ENCODE measurements around the gene FAM204A.

FAM204A gene

DNA sequence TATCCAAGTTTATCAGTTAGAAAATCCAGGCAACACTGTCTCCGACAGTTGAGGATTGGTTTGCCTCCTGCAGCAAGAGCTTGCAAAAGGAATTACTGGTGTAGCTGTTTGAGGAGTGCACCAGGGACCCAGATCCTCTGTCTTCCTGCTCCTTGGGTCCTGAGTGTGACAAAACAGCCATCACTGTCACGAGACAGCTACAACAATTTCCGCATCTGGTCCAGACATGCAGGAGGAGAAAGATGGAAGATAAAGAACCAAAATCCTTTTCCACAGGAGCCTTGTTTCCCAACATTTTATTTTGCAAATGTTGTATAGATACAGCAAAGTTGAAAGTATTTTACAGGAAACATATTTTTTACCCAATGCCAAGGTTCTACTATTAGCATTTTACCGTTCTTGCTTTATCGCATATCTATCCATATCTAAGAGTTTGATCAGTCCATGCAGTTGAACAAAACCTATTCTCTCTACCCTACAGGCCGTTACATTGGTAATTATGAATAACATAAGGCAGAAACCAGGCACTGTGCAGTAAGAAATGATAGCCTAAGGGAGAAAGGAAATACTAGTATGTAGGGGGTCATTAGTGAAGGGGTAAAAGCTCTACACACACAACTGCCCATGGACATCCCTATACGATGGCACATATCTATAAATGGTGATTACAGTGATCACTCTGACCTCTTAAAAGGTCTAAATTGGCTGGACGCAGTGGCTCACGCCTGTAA is 54.9 kb downstream of the FAM204A start:
- Histone ChIP-seq H3K79me2 (ENCODE audit: insufficient read depth, low read depth) (no peaks in the 10 kb centered on the region), H4K20me1 (ENCODE audit: insufficient read depth) (no peaks in the 10 kb centered on the region), H2AFZ (ENCODE audit: low read depth) (no peak overlapping the region), H3K4me1 (ENCODE audit: low read depth, poor library complexity, severe bottlenecking) (no peaks in the 10 kb centered on the region), H3K27me3 (ENCODE audit: insufficient read depth, low read depth) (no peaks in the 10 kb centered on the region), H3K36me3 (ENCODE audit: insufficient read depth) (no peaks in the 10 kb centered on the region), H3K4me3 (IDR thresholded peaks at IDR 0.05; ENCODE audit: insufficient read depth, low read depth, low read length) (no peak overlapping the region), H3K27ac (no peak overlapping the region), H3K9ac (no peak overlapping the region), H3K4me2 (no peak overlapping the region)
- TF ChIP-seq, protein P1, sequence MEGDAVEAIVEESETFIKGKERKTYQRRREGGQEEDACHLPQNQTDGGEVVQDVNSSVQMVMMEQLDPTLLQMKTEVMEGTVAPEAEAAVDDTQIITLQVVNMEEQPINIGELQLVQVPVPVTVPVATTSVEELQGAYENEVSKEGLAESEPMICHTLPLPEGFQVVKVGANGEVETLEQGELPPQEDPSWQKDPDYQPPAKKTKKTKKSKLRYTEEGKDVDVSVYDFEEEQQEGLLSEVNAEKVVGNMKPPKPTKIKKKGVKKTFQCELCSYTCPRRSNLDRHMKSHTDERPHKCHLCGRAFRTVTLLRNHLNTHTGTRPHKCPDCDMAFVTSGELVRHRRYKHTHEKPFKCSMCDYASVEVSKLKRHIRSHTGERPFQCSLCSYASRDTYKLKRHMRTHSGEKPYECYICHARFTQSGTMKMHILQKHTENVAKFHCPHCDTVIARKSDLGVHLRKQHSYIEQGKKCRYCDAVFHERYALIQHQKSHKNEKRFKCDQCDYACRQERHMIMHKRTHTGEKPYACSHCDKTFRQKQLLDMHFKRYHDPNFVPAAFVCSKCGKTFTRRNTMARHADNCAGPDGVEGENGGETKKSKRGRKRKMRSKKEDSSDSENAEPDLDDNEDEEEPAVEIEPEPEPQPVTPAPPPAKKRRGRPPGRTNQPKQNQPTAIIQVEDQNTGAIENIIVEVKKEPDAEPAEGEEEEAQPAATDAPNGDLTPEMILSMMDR (conservative IDR thresholded peaks at IDR 0.05; ENCODE audit: low read depth, low read length) = no peak

DNA sequence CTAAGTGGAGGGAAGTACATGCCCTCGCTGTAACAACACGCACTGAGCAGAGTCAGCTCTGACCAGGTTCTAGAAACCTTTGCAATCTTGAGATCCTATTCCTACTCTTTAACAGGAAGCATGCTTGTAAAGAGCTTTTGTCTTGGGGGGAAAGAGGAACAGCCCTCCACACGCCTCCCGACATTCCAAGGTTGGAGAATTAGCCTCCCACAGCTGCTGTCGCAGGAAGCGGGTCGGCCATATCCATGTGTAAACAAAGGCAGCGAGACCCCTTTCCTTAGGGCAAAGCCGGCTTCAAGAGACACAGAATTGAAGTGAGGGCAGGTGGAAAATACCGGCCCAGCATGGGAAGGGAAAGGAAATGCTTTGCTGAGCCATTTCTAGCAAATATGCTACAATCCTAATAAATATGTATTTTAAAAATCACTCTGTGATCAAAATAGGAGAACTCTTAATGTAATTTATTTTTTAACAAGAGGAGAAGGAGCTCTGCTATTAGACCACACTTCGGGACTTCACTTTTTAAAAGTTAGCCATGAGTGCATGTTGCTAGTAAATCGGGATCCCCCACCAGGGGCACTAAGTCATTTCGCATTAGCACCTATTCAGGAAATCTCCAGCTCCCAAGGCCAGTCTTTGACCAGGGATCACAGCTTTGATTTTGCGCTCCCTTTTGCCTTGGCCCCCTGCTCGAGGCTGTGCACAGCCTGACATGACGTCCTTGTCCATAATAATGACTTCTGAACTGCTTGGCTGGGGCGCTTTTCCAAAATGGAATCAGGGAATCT is 55.9 kb downstream of the FAM204A start:
- Histone ChIP-seq H2AFZ (ENCODE audit: low read depth) (no peak overlapping the region), H3K27me3 (ENCODE audit: insufficient read depth, low read depth) (no peaks in the 10 kb centered on the region), H3K36me3 (ENCODE audit: insufficient read depth) (no peaks in the 10 kb centered on the region), H3K4me2 (no peak overlapping the region), H3K79me2 (ENCODE audit: insufficient read depth, low read depth) (no peaks in the 10 kb centered on the region), H4K20me1 (ENCODE audit: insufficient read depth) (no peaks in the 10 kb centered on the region), H3K4me1 (ENCODE audit: low read depth, poor library complexity, severe bottlenecking) (no peaks in the 10 kb centered on the region), H3K27ac (no peak overlapping the region), H3K4me3 (IDR thresholded peaks at IDR 0.05; ENCODE audit: insufficient read depth, low read depth, low read length) (no peak overlapping the region), H3K9ac (no peak overlapping the region)
- TF ChIP-seq, protein P1 (conservative IDR thresholded peaks at IDR 0.05; ENCODE audit: low read depth, low read length) = no peak

DNA sequence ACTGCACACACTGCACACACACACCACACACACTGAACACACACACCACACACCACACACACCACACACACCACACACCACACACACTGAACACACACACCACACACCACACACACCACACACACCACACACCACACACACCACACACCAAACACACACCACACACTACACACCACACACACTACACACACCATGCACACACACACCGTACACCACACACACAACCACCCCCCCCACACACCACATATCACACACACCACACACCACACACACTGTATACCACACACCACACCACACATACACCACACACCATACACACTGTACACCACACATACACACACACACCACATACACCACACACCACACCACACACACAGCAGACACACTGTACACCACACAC is 59.5 kb downstream of the FAM204A start:
- Histone ChIP-seq H3K4me1 (ENCODE audit: low read depth, poor library complexity, severe bottlenecking) (no peaks in the 10 kb centered on the region), H3K36me3 (ENCODE audit: insufficient read depth) (no peaks in the 10 kb centered on the region), H2AFZ (ENCODE audit: low read depth) (no peak overlapping the region), H3K27me3 (ENCODE audit: insufficient read depth, low read depth) (no peaks in the 10 kb centered on the region), H3K79me2 (ENCODE audit: insufficient read depth, low read depth) (no peaks in the 10 kb centered on the region), H3K4me2 (no peak overlapping the region), H3K27ac (no peak overlapping the region), H3K9ac (no peak overlapping the region), H4K20me1 (ENCODE audit: insufficient read depth) (no peaks in the 10 kb centered on the region), H3K4me3 (IDR thresholded peaks at IDR 0.05; ENCODE audit: insufficient read depth, low read depth, low read length) (no peak overlapping the region)
- TF ChIP-seq, protein P1 (conservative IDR thresholded peaks at IDR 0.05; ENCODE audit: low read depth, low read length) = no peak

DNA sequence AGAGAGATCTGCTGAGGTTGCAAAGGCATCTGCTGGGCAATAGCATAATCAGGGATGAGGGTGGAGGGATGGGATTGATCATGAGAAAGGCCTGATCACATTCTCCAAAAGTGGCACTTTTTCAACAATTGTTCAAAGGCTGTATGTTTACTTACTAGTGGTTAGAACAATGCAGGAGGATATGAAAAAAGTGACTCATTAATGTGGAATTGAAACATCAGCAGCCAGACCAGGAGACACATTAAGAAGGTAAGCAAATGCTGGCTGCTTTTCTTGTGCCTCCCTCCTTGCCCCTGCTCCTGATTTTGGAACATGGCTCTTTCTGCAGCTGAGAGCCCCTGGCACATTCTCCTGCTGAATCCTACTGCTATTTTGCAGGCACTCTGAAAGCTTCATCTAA is 63.5 kb downstream of the FAM204A start:
- no peaks in the 10 kb centered on the region for H3K4me1 ChIP-seq (ENCODE audit: low read depth, poor library complexity, severe bottlenecking)
- no peak overlapping the region for H3K9ac ChIP-seq
- TF ChIP-seq, protein P1 (conservative IDR thresholded peaks at IDR 0.05; ENCODE audit: low read depth, low read length) = no peak
- H3K4me3 ChIP-seq (IDR thresholded peaks at IDR 0.05; ENCODE audit: insufficient read depth, low read depth, low read length) = no peak overlapping the region
- no peaks in the 10 kb centered on the region for H3K36me3 ChIP-seq (ENCODE audit: insufficient read depth)
- H4K20me1 ChIP-seq (ENCODE audit: insufficient read depth) = no peaks in the 10 kb centered on the region
- no peak overlapping the region for H3K27ac ChIP-seq
- no peak overlapping the region for H2AFZ ChIP-seq (ENCODE audit: low read depth)
- H3K27me3 ChIP-seq (ENCODE audit: insufficient read depth, low read depth) = no peaks in the 10 kb centered on the region
- H3K79me2 ChIP-seq (ENCODE audit: insufficient read depth, low read depth) = no peaks in the 10 kb centered on the region
- H3K4me2 ChIP-seq = no peak overlapping the region
